Measurements from ENCODE around the gene PRR15L.
A peak's percentile ranks its signal among the peaks of the same experiment; 100 is the strongest.
"Not testable (repeated sequence)": the region's sequence is repeated elsewhere in the genome, so short reads cannot be mapped to it uniquely, and the experiment has no call there.

PRR15L gene

DNA sequence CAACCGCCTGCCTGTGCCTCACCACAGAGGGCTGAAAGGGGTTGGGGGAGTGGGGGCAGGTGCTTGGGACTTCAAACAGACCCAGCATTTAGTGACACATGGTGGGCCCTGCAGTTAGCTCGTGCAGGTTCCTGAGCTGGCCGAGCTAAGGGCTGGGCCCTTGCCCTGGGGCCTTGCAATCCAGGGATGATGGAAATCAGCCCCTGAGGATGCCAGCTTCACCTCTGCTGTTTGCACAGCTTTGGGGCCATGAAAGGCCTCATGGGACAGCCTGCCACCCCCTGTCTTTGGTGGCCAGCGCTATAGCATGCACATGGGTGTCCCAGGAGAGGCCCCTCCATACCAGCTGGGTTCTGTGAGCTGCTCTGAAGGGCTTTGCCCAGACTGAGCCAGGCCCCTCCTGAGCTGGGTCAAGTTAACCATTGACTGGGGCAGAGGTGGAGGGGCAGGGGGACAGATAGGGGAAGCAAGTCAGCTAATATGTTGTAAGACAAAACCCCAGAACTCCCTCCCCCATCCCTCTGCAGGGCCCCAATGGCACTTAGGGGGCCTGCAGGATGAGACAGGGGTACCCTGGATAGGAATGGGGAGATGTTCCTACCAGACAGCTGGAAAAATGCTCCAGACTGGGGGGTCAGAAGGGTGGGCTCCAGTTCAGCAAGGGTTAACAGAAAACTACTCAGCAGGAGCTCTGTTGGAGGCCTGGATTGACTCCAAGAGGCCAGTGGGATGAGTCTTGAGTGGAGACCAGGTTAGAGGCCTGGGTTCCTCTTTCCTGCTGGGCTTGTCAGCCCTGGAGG is 692 bp downstream of the PRR15L start:
- no peak for DNase-seq

- no peak for DNase-seq
These were observed 1.9 kb downstream of the PRR15L start for GRCh38 chr17:47955497-47956461.

DNA sequence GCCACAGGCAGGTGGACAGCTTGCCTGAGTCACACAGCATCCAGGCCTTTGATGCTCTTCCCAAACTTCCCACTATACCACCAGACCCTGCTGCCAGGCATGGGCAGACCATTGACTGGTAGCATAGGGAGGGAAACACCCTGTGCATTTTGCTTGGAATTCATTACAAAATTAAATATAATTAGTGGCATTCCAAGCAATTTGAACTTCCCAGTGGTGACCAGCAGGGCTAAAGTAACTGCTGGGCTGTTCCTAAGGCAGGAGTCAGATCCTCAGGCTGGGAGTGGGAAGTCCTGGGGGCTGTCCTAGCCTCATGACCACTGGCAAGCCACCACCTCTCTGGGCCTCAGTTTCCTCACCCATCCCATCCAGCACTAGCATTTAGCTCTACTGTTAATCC is 3.8 kb downstream of the PRR15L start:
- no peak for DNase-seq

GRCh38 chr17:47952171-47953021 is 5.3 kb downstream of the PRR15L start:
- no peak for DNase-seq

DNA sequence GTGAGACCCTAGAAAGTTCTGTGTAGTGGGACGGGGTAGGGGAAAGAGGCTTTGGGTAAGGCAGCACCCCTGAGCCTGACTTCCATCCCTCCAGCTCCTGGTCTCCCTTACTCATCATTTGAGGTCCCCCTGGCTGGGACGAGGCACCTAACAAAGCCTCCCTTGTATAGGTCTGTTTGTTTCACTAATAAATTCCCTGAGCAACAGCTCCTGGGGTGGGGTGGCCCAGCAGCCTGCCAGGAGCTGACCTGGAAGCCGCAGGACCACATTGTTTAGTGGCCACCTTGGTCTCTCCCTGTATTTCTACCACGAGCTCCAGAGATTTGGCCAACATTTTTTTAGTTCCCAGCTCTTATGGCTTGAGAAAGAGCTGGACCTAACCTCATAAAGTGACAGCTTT is 7.2 kb downstream of the PRR15L start:
- DNase-seq = no peak

DNA sequence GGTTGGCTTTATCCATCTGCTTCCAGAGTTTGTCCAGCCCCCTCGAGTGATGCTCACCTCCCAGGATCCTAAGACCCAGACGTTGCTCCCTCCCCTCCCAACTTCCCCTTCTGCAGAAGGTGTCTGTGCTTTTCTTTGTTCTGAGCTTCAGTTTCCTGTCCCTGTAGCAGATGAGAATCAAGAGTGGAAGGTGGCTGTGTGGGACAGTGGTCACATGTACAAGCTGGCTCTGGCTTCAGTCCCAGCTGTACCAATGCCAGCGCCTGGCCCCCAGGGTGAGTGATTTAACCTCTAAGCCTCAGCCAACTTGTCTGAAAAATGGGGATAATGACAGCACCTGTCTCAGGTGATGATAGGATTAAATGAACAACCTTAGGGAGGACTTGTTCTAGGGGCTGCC is 7.7 kb downstream of the PRR15L start:
- no peak for DNase-seq

GRCh38 chr17:47949197-47949759 is 8.4 kb downstream of the PRR15L start:
- DNase-seq = peak; percentile 25

DNA sequence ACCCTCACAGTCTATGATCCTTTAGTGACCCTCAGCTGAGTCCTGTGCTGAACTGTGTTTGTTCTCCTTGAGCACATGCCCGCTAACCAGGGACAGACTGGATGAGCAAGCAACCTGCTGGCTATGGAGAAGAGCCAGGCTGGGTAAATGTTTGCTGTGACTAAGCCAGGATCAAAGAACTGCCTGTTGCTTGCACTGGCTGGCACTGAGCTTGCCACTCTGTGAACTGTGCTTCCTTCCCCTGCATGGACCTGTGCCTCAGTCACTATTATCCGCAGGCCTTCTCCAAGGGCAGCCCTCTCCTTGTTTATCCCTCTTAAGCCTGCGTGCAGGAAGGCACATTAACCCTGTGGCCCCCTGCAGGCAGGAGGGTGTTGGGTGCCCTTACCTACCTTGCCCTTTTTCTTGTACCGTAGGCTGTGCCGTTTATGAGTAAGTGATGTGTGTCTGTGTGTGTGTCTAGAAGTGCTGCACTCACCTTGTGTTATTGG is 8.9 kb downstream of the PRR15L start:
- no peak for DNase-seq

DNA sequence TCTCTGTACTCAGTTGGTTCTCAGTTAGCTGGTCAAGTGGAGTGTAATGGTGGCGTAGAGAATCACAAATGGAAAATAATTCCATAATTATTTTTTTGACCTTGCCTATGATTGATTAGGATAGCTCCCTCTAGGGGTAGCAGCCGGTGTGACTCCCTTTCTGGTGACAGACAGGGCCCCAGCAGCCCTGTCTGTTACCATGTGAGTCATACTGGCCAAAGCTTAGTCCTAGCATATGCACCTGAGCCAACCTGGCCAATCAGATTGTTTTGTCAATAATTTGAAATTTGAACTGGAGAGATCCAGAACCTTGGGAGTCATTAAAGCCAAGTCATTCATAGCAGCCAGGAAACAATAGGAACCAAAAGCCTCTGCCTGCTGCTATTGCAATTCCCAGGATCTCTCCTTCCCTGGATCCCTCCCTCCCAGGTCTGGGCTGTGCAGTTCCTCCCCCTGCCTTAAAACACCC is 10.7 kb downstream of the PRR15L start:
- peak; percentile 33 for DNase-seq

GRCh38 chr17:47946516-47946915 is 11.2 kb downstream of the PRR15L start:
- DNase-seq = no peak

DNA sequence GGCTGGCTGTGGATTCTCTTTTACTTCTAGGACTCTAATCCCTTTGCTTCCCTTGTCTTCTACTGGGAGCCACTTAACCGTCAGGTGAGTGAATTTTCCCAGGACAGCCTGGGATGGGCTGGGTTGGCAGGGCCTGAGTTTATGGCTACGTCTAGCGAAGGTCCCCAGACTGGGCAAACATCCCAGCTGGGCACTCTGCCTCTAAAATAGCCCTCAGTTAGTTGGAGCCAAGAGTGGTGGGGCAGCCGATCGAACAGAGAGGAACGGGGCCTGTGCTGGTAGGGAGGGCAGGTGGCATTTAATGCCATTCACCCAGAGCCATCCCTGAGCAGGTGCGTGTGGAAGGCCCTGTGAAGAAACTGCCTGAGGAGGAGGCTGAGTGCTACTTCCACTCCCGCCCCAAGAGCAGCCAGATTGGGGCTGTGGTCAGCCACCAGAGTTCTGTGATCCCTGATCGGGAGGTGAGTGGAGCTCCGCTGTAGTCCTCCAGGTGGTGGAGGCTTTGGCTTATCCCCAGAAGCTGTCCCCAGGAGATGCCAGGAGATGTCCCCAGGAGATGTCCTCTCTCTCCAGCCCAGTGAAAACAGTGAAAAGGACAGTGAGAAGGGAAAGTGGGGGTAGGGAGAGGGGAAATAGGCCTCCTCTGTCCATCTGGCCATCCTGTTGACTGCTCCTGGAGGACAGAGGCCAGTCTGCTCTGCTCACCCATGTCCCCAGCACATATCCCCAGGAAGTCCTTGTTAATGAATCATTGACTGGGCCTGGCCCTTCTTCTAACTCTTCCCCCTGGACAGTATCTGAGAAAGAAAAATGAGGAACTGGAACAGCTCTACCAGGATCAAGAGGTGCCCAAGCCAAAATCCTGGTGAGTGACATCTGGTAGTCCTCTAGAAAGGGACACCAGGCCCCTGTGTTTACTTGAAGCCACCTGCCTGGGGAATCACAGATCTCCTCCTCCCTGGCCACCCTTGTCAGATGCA is 11.9 kb downstream of the PRR15L start:
- no peak for DNase-seq

DNA sequence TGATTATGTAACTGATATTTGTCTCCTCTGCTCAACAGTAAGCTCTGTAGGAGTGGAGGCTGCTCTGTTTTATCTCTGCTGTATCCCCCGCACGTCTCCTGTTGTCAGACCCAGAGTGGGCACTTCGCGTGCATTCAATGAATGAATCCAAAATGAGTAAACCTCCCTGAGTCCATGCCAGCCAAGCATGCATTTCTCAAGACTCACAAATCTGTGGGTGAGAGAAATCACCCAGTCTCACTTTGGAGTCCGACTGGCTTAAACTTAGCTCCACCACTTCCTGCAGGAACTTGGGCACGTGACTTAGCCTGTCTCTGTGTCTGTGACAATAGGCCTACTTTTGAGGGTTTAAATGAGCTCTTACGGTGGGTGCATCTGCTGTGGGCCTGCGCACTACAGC is 12.6 kb downstream of the PRR15L start:
- DNase-seq = no peak

DNA sequence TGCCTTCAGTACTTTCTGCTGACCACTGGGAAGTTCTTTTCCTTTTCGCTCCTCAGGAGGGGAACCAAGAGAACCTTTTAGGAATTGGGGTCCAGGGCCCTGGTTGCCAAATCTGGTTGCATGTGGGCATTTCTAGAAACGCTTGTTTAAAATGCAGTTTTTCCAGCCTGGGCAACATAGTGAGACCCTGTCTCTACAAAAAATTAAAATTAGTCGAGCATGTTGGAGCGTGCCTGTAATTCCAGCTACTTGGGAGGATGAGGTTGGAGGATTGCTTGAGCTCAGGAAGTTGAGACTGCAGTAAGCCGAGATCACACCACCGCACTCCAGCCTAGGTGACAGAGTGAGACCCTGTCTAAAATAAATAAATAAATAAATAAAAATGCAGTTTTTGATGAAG is 15.1 kb downstream of the PRR15L start:
- DNase-seq = no peak

- no peak for DNase-seq
These were observed 15.6 kb downstream of the PRR15L start for GRCh38 chr17:47942096-47942510.

DNA sequence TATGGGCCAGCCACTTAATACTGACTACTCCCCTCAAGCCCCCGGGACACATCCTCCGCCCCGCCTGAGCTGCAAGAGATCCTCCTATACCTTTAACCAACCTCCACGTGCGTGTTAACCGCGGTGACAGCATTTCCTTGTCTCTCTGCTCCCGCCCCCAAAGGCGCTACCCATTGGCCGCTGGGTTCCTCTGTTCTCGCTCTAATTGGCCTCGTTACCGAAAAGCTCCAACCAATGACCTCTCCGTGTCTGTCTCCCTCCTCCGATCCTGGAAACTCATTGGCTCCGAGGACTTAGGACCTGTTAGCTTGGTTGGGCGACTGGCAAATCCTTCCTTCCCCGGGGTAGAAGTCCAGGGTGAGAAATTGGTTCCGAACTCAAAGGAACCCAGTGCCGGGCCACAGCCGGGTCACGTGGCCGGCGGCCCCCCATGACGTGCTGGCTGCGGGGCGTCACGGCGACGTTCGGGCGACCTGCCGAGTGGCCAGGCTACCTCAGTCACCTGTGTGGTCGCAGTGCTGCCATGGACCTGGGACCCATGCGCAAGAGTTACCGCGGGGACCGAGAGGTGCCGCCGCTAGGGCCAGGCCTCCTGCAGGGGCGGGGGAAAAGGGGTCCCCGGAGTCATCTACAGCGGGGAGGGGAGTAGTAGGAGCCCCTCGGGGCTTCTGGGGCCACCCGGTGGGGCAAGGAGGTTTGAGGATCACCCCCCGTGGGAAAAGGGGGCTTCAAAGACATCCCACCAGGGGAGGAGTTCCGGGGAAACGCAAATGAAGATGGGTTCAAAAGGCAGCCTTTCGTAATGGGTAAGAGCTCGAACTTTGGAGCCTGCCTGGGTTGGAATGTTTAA is 16.2 kb downstream of the PRR15L start, which contains the start of gene PNPO:
TSS of gene PNPO (plus strand) at position 326 of the 850 bp plus-strand sequence. CDS start at position 431, 105 bp downstream.
- DNase-seq = peak; percentile 95

DNA sequence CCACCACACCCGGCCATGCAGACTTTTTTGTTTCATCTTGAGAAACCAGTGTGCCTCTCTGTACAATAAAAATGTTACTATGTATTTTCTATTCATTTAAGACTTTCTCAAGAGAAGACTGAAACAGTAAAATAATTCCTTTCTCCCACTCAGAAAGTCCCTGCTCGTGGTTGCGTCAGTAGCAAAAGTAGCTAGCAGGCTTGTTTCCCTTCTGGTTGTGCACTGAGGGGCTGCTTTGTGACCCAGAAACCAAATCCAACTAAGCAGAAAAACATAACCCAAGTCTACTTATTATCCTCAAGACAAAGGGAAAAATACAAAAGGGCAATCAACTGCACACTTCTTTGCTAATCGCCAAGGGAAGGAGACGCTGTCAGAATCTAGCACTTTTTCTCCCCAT is 19.7 kb downstream of the PRR15L start:
- DNase-seq = no peak

GRCh38 chr17:47935961-47936360 is 21.7 kb downstream of the PRR15L start:
- no peak for DNase-seq

DNA sequence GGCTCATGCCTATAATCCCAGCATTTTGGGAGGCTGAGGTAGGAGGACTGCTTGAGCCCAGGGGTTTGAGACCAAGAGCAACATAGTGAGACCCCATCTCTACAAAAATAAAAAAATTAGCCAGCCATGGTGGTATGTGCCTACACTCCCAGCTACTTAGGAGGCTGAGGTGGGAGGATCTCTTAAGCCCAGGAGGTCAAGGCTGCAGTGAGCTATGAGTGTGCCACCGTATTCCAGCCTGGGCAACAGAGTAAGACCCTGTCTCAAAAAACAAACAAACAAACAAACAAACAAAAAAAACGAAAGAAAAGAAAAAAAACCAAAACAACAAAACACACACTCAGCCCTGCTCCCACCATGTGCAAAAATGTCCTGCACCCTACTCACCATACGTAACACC is 22.2 kb downstream of the PRR15L start:
- not testable (repeated sequence) for DNase-seq

- no peak for DNase-seq
These were observed 22.8 kb downstream of the PRR15L start for GRCh38 chr17:47934856-47935255.

DNA sequence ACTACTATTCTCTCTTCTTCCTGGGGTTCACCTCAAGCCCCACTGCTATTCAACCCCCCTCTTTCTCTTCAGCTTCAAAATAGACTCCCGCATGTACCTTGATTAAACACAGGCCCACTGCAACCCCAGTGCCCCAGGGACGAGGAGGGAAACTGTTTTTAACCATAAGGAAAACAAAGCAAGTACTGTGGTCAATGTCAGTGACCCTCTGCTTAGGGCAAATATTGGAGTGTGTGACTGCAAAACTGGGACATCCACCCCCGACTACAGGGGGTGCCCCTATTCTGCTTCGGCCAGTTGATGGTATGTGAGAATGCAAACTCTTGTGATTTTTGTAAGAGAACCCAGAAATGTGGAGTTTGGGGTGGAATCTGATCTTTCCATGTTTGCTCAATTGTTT is 25.8 kb downstream of the PRR15L start:
- no peak for DNase-seq

Data from NCI-H187 treated with DMSO at 0.1 percent for 48 hours (cell line).